ENCODE data around the gene BMPR2.
"Not testable (repeated sequence)": the region's sequence is repeated elsewhere in the genome, so short reads cannot be mapped to it uniquely, and the experiment has no call there.

Gene BMPR2

DNA sequence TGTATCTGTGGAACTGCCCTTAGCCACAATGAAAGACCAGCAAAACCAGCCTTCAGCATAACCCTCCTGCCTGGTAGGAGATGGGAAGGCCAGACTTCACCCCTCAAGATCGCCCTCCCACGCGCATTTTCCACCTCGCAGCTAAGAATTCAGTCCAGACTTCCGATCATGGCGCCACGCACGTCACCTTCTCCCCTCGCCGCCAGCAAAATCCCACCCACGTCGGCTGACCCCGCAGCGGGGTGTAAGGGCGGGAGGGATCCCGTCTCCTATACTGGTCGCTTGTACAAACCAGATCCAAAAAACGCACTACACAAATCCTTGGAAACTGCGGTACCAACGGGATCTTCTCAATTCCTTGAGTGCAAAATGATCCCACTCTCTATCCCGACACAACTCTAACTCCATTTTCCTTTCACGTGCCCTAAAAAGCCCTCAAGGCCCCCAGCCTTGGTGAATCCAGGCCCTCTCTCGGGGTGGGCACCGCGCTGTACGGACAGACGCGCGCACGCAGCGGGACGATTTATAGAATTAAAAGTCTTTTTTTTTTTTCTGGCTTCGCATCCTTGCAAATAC lies 1.0 kb upstream of the BMPR2 start:
- peak; percentile 25 for DNase-seq (ENCODE audit: low spot score)
- TF ChIP-seq, protein P1, sequence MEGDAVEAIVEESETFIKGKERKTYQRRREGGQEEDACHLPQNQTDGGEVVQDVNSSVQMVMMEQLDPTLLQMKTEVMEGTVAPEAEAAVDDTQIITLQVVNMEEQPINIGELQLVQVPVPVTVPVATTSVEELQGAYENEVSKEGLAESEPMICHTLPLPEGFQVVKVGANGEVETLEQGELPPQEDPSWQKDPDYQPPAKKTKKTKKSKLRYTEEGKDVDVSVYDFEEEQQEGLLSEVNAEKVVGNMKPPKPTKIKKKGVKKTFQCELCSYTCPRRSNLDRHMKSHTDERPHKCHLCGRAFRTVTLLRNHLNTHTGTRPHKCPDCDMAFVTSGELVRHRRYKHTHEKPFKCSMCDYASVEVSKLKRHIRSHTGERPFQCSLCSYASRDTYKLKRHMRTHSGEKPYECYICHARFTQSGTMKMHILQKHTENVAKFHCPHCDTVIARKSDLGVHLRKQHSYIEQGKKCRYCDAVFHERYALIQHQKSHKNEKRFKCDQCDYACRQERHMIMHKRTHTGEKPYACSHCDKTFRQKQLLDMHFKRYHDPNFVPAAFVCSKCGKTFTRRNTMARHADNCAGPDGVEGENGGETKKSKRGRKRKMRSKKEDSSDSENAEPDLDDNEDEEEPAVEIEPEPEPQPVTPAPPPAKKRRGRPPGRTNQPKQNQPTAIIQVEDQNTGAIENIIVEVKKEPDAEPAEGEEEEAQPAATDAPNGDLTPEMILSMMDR (IDR thresholded peaks at IDR 0.05; ENCODE audit: extremely low read depth, missing control alignments) = no peak

DNA sequence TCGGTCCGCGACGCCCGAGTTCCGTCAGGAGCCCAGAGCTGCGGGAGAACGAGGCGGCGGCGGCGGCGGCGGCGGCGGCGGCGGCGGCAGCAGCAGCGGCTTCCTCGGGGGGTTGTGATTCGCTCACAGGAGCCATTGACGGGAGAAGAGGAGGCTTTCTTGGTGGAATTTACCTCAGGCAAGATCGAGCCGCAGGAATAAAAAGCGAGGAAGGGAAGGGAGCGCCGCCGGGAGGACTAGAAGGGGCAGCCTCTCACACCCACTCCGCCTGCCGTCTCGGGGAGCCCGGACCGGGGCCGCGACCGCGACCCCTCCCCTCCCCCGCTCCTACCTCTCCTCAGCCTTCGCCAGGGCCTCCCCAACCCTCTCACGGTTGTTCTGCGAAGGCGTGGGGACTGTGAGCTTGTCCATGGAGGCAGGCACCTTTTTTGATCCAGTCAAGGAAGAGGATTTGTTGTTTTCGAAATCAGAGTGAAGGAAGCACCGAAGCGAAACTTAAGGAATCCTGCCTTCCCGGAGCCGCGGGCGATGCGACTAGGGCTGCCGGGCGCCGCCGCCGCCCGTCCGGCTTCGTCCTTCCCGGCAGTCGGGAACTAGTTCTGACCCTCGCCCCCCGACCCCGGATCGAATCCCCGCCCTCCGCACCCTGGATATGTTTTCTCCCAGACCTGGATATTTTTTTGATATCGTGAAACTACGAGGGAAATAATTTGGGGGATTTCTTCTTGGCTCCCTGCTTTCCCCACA lies 506 bp downstream of the BMPR2 start:
- DNase-seq (ENCODE audit: low spot score) = peak; percentile 49
- TF ChIP-seq, protein P1 (IDR thresholded peaks at IDR 0.05; ENCODE audit: extremely low read depth, missing control alignments) = no peak

GRCh38 chr2:202377207-202377761 lies 1.2 kb downstream of the BMPR2 start:
- TF ChIP-seq, protein P1 (IDR thresholded peaks at IDR 0.05; ENCODE audit: extremely low read depth, missing control alignments) = no peak
- peak; percentile 29 for DNase-seq (ENCODE audit: low spot score)

- no peak for DNase-seq (ENCODE audit: low spot score)
- TF ChIP-seq, protein P1 (IDR thresholded peaks at IDR 0.05; ENCODE audit: extremely low read depth, missing control alignments) = no peak
These were observed 1.9 kb downstream of the BMPR2 start for GRCh38 chr2:202378001-202378400.

DNA sequence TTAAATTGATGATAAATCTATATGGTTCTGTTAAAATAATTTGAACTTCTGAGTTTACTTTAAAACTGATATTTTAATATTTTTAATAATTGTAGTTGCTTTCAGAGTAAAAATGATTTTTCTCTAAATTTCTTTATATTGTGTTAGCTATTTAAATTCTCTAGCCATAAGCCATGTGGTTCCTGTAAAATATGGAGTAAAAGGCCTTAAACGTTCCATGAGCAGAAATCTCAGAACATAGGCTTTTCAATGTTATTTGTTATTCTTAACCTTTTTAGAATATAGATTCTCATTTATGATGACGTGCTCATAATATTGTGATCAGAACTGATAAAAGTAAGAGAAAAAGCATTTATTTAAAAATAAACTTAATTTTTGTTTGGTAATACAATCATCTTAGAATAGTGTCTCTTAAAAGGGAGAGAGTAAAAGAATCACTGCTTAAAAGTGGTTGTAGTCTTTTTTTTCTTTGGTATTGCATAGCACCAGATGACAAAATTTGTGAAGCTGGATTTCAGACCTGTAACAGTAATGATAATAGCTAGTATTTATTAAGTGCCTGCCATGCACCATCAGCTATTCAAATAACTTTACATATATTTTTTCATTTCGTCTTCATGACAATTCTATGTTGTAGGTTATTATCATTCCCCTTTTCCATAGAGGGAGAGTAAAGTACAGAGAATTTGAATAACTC lies 2.7 kb downstream of the BMPR2 start:
- no peak for DNase-seq (ENCODE audit: low spot score)
- TF ChIP-seq, protein P1 (IDR thresholded peaks at IDR 0.05; ENCODE audit: extremely low read depth, missing control alignments) = no peak

- TF ChIP-seq, protein P1 (IDR thresholded peaks at IDR 0.05; ENCODE audit: extremely low read depth, missing control alignments) = no peak
- DNase-seq (ENCODE audit: low spot score) = no peak
These were observed 6.6 kb downstream of the BMPR2 start for GRCh38 chr2:202382684-202383083.

- DNase-seq (ENCODE audit: low spot score) = not testable (repeated sequence)
These were observed 10.4 kb downstream of the BMPR2 start for GRCh38 chr2:202386495-202386894.

Data from GM20000 (cell line).